NCI-H2107 treated with DMSO at 0.1 percent for 48 hours (cell line): ENCODE measurements around the gene RPE.

Source experiments
- DNase-seq: peaks from one replicate; lab custom pipeline; 2025; ENCODE audit not compliant: unreplicated experiment; lab: John Stamatoyannopoulos, UW

The RPE gene

DNA sequence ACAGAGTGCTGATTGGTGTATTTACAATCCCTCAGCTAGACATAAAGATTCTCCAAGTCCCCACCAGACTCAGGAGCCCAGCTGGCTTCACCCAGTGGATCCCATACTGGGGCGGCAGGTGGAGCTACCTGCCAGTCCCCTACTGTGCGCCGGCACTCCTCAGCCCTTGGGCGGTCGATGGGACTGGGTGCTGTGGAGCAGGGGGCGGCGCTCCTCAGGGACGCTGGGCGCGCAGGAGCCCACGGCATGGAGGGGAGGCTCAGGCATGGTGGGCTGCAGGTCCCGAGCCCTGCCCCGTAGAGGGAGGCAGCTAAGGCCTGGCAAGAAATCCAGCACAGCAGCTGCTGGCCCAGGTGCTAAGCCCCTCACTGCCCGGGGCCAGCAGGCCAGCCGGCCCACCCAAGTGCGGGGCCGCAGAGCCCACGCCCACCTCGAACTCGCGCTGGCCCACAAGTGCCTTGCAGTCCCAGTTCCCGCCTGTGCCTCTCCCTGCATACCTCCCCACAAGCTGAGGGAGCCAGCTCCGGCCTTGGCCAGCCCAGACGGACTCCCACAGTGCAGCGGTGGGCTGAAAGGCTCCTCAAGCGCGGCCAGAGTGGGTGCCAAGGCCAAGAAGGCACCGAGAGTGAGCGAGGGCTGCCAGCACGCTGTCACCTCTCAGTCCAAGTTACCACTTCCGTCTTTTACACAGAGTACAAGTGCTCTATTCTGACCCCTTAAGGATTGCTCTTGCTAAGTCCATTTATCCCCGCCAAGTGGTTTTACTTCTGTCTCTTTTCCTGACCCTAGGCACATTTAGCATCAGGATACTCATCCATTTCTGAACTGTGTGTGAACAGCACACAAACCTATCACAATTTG lies 1.7 kb upstream of the RPE start:
- DNase-seq: no peak

DNA sequence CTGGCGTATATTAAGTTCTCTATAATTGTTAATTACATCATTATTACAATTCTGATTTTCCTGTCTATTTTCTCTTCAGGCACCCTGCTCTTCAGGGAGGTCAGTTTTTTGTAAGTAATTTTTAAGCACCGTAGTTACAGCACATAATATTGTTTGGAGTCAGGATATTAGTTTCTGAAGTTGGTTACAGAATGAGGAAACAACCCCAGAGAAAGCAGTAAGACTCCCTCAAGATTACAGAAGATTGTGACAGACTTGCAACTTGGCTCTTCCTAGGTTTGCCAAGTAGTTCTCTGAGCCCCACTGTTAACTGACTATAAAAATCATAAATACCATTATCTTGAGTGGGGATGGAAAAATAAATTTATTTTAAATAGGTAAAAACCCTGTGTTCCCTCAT lies 921 bp downstream of the RPE start:
- DNase-seq: no peak

DNA sequence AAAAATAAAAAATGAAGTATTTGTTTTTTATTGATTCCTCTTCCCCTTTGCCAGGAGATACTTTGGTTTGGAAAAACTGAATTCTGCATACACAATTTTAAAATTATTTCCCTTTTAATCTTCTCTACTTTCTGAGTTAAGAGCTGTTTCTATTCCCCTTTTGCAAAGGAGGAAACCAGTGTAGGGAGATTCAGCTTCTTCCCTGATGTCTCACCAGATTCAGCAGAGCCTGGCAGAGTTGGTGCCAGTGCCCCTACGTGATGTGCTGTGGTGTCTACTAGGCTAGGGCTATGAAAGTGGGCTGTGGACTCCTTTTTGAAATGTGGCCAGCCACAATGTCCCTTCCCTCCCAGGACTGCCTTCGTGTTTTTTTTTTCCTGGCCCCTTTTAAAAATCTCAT lies 2.4 kb downstream of the RPE start:
- no peak for DNase-seq

DNA sequence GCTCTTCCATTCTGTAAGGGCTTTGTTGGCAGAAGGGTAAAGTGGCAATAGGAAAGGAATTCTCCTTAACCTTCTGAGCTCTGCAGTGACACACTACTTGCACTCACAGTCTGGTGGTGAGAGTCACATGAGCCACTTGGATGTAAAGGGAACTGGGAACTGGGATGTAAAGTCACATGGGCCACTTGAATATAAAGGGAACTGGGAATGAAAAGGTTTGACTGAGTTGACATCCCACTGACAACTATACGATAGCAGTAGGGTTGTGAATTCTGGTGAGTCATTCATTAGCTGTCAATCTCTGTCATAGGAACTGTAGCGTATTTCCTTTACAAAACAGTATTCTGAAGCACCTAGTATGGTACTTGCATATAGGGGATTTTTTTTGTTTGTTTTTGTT lies 5.5 kb downstream of the RPE start:
- no peak for DNase-seq

DNA sequence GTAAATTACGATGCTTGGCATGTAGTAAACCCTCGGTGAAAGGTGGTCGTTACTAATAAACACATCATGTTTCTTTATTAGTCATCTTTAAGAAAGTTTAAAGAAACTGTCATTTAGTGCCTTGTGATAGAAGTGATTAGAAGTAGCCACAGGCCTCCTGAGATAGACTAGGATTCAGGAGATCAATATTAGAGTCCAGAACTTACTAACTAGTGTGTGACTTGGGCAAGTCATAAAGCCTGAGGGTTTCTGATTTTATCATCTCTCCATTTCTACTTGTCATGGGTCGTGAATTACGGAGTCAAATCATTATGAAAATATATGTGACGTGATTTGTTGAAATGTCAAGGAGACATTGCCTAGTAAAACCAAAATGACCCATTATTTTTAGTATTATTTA lies 6.7 kb downstream of the RPE start:
- no peak for DNase-seq

DNA sequence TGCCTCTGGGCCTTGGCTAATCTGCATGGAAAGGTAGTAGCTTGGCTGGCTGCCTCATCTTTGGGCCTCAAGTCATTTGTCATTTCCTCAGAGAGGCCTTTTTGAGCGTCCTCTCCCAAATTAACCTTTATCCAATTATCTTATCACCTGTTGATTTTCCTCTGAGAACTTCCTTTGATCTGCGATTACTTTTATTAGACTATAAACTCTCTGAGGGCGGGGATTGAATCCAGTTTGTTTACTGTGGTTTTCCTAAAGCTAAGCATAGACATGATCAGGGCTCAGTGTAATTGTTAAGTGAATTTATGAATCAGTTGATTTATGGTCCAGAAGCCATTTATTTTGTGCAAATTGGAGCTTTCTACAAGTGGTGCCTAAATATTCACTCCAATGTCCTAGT lies 7.5 kb downstream of the RPE start:
- no peak for DNase-seq

DNA sequence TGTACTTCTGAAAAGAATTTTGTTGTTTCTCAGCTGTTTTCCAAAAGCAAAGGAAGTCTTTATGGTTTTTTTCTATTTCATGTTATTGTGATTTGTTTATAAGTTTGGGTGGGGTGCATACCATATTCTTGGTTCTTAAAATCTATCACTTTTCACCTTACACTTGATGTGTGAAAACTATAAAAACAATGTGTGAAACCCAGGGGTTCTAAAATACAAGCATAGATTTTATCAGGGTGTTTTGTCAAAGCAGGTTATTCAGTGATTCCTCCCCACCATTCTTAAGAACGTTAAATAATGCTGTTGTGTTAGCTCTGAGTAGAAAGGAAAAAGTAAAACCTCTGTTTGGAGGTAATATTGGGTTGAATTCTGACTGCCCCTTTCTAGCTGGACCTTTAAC lies 17.7 kb downstream of the RPE start:
- DNase-seq: no peak

DNA sequence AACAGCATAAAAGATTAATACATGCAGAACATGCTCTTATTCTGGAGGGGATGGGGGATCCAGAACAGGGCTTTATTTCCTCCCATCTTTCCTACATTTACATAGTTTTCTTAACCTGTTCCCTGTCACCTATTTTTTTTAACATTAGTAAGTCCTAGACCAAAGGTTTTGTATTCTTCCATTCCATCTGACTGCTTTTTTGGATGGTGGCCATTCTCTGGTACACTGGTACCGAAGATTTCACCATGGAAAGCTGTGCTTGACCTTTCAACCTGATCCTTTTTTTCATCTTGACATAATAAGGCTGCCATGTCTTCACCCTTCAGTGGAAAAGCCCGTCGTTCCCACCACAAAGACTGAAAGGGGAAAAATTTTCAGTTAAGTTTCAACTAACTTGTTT lies 20.4 kb downstream of the RPE start:
- no peak for DNase-seq

DNA sequence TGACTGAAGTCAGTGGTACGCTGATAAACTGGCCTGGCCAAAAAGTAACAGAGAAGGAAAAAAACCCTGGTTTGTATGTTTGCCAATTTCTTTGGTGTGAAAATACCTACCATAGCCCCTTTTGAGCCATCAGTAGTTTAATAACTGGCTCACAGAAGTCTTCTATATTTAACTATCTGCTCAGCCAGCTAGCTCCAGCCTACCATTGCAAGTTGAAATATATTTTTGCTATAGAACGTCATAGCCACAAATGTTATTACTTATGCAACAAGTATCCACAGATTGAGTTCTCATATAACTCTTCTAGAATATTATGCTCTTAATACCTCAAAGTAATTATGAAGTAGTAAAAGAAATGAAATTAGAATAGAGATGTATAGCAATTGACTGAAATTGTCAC lies 25.2 kb downstream of the RPE start:
- no peak for DNase-seq

DNA sequence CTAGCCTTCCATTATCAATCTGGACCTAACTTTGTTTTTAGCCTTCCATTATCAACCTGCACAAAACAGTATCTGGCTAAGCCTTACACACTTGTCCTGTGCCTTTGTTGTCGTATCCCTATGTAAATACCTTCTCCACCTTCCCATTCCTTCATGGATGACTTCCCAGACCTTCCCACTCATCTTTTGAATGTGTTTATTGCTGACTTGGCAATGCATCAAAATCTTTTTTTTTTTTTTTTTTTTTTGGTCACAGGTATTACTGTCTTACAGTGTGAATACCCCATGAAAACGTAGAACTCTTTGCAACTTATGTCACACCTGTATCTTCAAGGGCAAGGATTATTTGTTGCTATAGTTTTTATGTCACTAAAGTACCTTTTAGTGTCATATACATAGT lies 25.7 kb downstream of the RPE start:
- no peak for DNase-seq

DNA sequence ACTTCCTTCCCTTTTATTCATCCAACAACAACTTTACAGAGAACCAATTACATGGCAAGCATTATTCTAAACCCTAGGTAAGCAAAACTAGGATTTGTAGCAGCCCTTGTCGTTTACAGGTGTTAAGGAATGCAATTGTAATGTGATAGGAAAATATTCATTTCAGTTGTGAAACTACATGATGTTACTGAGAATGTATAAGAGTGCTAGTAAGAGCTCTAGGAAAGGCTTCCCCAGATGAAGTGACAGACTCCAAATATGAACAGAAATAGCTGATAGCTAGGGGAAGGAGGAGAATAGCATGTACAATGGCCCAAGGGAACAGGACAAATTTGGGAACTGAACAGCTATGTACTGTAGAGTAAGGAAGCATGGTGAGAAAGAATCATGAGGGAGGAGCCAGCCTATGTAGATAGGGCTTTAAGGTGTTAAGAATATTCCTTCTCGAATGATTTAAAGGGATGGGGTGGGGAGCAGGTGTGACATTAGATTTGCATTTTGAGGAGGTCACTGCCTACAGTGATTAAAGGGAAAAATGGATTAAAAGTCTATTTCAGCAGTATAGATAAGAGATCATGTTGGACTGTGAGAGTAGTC lies 31.7 kb downstream of the RPE start:
- DNase-seq: no peak

DNA sequence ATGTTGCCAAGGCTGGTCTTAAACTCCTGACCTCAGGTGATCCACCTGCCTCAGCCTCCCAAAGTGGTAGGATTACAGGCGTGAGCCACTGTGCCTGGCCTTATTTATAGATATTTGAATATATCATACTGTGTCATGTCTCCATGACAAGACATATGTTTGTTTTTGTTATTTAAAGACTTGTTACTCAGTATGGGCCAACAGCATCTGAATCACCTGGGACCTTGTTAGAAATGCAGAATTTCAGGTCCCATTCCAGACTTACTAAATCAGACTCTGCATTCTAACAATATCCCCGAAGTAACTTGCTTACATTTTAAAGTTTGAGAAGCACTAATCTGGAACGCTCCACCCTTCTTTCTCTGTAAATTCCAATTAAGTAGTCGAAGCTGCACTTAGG lies 33.2 kb downstream of the RPE start:
- DNase-seq: no peak

DNA sequence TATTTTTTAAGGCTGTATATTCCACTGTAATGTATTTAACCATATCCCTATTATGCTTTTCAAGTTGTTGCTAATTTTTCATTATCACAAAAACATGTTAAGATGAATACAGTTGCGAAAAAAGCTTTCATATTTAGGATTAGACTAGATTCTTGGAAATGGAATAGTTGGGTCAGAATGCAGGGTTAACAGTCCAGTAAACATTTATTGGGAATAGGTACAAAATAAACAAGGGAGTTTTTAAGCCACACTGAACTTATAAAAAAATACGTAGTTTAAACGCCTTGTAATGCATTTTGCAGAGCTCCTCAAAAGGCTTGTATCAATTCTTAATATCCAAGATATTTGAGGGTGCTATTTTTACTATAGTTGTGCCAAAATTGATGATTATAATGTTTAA lies 35.6 kb downstream of the RPE start:
- DNase-seq: no peak

DNA sequence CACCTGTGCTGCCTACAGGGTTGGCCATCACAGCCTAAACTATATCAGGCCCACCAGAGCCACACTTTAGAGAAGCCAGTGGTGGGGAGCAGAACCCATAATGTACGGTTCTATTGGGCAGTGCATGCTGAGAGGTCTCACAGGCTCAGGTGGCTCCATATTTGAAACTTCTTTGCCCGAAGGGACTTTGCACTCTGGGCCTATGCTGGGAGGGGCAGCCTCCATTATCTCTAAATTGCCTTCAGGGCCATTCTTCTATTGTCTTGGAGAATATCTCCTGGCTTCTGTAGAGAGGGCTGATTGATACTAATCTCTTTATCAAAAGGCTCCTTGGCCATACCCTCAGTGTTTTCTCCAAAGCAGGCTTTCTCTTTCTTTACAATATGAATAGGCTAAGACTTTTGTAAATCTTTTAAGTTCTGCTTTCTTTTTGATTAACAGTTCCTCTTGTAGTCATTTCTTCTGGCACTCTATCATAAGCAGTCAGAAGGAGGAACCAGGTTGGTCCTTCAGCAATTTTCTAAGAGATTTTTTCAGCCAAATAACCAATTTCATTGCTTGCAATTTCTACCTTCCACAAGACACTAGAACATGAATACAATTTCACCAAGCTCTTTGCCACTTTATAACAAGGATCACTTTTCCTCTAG lies 44.5 kb downstream of the RPE start:
- DNase-seq: no peak

DNA sequence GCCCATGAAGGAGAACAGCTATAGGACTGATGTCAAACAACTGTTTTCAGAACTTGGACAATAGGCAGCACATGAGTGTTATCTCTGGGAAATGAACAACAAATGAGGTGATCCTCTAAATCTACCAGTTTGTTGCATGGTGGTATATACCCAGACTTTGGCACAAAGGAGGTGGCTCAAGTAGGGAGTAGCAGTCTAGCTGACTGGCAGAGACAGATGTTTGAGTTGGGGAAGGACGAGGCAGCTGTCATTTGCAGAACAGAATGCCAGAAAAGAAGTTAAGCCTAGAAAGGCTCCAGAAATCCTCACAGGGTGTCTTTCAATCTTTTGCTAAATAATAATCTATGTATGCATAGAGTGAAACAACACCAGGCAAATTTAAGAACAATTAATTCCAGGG lies 47.4 kb downstream of the RPE start:
- no peak for DNase-seq

DNA sequence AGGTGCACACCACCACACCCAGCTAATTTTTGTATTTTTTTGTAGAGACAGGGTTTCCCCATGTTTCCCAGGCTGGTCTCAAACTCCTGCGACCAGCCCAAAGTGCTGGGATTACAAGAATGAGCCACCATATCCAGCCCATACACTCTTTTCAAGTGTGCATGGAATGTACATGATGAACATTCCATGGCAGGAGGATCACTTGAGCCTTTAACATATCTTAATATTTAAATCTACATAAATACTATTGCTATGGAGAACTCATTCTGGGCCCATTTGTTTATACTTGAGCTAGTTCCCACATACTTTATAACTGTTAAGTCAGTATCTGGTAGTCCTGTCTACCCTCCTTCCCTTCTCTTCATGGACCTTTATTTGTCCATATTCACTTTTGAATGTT lies 48.4 kb downstream of the RPE start:
- no peak for DNase-seq

DNA sequence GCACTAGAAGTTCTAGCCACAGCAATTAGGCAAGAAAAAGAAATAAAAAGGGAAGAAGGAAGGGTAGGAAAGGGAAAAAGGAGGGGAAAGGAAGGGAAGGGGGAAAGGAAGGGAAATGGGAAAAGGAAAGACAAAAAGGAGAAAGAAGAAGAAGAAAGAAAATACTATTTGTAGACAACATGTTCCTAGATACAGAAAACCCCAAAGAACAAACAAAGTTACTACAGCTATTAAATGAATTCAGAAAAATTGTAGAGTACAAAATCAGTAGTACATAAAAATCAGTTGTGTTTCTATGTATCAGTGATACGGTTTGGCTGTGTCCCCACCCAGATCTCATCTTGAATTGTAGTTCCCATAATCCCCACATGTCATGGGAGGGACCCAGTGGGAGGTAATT lies 52.3 kb downstream of the RPE start:
- DNase-seq: no peak

DNA sequence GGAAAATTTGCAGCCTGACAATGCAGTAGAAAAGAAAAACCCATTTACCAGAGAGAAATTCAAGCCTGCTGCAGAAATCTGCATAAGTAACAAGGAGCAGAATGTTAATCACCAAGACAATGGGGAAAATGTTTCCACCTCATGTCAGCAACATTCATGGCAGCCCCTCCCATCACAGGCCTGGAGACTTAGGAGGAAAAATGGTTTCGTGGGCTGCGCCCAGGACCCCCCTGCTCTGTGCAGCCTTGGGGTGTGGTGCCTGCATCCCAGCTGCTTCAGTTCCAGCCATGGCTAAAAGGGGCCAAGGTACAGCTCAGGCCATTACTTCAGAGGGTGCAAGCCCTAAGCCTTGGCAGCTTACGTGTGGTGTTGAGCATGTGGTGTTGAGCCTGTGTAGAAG lies 53.4 kb downstream of the RPE start:
- no peak for DNase-seq

DNA sequence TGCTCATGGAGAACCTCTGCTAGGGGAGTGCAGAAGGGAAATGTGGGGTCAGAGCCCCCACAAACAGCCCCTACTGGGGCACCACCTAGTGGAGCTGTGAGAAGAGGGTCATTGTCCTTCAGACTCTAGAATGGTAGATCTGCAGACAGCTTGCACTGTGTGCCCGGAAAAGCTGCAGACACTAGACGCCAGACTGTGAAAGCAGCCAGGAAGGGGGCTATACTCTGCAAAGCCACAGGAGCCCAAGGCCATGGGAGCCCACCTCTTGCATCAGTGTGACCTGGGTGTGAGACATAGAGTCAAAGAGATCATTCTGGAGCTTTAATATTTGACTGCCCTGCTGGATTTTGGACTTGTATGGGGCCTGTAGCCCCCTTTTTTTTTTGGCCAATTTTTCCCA lies 60.9 kb downstream of the RPE start:
- DNase-seq: no peak
